Measurements from ENCODE around the gene CAPZA2. TPM values are rescaled to one million over a fixed set of nuclear protein-coding genes. Genes with fewer than 3 reads are reported as not detected.
"Not testable (repeated sequence)": the region's sequence is repeated elsewhere in the genome, so short reads cannot be mapped to it uniquely, and the experiment has no call there.

Gene CAPZA2
- total RNA-seq, 4 donors from 2014 or later, result 115 to 152 (median 125) TPM

DNA sequence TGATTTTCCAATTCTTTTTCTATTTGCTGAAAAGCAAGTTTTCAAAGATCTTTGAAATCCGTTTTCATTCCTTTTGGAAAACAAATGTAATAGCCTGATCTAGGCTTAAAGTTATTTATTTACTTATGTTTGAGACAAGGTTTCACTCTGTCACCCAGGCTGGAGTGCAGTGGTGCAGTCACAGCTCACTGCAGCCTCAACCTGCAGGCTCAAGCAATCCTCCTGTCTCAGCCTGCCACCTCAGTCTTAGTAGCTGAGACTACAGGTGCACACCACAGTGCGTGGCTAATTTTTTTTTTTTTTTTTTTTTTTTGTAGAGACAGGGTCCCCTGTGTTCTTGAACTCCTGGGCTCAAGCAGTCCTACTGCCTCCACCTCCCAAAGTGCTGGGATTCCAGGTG lies 95.5 kb downstream of the CAPZA2 start:
- TF ChIP-seq, protein P1, sequence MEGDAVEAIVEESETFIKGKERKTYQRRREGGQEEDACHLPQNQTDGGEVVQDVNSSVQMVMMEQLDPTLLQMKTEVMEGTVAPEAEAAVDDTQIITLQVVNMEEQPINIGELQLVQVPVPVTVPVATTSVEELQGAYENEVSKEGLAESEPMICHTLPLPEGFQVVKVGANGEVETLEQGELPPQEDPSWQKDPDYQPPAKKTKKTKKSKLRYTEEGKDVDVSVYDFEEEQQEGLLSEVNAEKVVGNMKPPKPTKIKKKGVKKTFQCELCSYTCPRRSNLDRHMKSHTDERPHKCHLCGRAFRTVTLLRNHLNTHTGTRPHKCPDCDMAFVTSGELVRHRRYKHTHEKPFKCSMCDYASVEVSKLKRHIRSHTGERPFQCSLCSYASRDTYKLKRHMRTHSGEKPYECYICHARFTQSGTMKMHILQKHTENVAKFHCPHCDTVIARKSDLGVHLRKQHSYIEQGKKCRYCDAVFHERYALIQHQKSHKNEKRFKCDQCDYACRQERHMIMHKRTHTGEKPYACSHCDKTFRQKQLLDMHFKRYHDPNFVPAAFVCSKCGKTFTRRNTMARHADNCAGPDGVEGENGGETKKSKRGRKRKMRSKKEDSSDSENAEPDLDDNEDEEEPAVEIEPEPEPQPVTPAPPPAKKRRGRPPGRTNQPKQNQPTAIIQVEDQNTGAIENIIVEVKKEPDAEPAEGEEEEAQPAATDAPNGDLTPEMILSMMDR (IDR thresholded peaks at IDR 0.05), result no peak
- no peak for DNase-seq (ENCODE audit: low spot score)
- ATAC-seq (ENCODE audit: low FRiP score), result no peak

DNA sequence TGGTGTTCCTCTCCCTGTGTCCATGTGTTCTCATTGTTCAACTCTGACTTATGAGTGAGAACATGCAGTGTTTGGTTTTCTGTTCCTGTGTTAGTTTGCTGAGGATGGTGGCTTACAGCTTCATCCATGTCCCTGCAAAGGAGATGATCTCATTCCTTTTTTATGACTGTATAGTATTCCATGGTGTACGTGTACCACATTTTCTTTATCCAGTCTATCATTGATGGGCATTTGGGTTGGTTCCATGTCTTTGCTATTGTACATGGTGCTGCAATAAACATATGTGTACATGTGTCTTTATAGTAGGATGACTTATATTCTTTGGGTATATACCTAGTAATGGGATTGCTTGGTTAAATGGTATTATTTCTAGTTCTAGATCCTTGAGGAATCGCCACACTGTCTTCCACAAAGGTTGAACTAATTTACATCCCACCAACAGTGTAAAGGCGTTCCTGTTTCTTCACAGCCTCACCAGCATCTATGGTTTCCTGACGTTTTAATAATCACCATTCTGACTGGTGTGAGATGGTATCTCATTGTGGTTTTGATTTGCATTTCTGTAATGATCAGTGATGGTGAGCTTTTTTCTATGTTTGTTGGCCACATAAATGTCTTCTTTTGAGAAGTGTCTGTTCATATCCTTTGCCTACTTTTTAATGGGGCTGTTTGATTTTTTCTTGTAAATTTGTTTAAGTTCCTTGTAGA lies 99.7 kb downstream of the CAPZA2 start:
- not testable (repeated sequence) for ATAC-seq (ENCODE audit: low FRiP score); DNase-seq (ENCODE audit: low spot score)

DNA sequence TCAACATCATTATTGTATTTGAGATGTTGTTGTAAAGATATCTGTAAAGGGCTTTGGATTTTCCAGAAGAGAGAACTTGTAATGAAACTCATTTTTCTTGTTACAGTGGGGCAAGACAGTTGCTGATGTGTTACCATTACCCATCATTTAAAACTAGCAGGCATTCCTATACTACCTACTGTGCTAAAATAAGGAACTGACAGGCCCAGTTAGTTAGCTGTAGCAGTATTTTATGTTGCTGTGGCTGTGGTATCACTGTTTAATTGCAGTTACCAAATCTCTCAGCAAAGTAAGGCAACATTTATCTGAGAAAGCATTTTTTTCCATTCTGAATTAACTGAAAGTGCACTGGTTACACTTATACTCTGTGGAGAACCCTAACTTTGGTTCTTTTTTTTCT lies 100.8 kb downstream of the CAPZA2 start:
- no peak for ATAC-seq (ENCODE audit: low FRiP score)

DNA sequence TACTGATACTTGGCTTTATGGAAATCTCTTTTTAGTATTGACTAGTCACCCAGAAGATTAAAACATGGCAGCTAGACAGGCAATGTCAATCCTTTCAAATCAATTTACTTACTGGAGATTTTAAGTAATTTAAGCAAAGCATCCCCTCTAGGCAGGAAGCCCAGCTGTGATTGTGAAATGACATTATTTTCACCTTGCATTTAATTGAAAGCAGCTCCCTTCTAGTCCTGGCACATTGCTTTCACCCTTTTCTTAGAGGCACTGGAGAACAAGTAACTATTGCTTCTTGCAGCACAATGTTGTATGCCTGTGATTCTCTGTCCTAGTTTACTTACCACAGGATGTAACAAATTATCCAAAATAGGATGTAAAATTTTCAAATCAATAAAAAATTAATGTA lies 104.2 kb downstream of the CAPZA2 start:
- no peak for DNase-seq (ENCODE audit: low spot score)
- TF ChIP-seq, protein P1 (IDR thresholded peaks at IDR 0.05), result no peak
- no peak for ATAC-seq (ENCODE audit: low FRiP score)

More for the DNA sequence above, 100.8 kb downstream of the CAPZA2 start:
- TF ChIP-seq, protein P1 (IDR thresholded peaks at IDR 0.05), result no peak
- no peak for DNase-seq (ENCODE audit: low spot score)

DNA sequence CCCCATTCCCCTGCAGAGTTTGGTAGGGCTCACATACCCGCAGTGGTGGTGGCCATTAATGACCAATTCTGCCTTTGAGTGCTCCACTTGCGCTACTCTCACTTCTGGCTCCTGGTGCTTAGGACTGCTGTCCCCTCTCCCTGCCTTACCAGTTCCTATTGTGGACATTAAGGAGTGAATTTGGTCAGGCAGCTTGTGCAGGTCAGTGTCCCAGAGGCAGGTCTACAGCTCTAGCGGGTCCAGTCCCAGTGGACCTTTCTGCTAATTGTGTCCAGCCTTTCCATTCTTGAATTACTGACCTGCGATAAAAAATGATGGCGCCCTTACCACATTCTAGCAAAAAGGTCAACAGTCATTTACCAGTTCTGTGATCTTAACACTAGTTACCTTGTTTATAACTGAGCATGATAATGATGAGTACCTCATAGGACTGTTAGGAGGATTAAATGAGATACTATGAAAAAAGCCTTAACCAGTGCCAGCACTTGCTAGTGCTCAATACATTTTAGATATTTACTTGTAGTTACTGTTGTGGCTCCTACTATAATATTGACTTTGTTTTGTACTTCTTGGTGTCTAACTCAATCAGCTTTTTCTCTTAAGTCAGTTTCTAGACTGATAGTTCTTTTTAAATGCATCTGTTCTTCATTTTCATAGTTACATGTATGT lies 105.0 kb downstream of the CAPZA2 start:
- TF ChIP-seq, protein P1 (IDR thresholded peaks at IDR 0.05), result no peak
- no peak for DNase-seq (ENCODE audit: low spot score)
- no peak for ATAC-seq (ENCODE audit: low FRiP score)

DNA sequence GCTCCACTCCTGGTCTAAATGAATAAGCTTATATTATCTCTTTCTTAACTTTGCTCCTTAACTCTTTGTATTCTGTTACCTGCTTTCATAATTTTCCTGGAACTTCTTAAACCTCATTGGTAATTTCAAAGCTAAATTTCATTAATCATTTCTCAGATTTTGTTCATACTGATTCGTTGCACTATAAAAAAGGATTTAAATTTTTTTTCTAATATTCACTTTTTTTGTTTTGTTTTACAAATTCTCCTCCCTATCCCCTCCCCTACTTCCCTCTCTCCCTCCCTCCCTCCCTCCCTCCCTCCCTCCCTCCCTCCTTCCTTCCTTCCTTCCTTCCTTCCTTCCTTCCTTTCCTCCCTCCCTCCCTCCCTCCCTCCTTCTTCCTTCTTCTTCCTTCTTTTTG lies 105.6 kb downstream of the CAPZA2 start:
- DNase-seq (ENCODE audit: low spot score), result no peak
- ATAC-seq (ENCODE audit: low FRiP score), result no peak
- TF ChIP-seq, protein P1 (IDR thresholded peaks at IDR 0.05), result no peak

DNA sequence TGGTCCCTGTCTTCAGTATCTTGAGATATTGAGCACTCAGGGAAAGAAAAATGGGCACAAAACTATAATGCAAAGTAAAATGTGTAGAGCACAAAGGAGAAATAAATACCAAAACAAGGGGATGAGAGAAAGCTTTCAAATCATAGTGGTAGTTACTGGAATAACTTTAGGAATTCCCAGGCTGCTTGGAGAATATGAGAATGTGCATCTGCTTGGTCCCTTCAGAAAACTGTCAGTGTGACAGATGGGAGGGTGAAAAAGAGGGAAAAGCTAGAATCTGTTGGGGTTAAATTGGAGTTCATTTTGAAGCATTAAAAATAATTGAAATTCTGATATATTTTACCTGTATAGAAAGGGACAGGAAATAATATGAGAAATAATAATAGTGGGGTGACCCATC lies 106.2 kb downstream of the CAPZA2 start:
- no peak for DNase-seq (ENCODE audit: low spot score)
- ATAC-seq (ENCODE audit: low FRiP score), result no peak
- TF ChIP-seq, protein P1 (IDR thresholded peaks at IDR 0.05), result no peak
